Stimulated activated CD4-positive, alpha-beta T cell treated with anti-CD3 and anti-CD28 coated beads, Interleukin-4, amount 100 ng/mL, for 48 hours (primary cell): ENCODE measurements around the gene RNF217.
"Not testable (repeated sequence)": the region's sequence is repeated elsewhere in the genome, so short reads cannot be mapped to it uniquely, and the experiment has no call there.

Experiments used
- DNase-seq, 2 donors: peaks; one replicate each; pipeline ENCODE4 v3.0.0-alpha.2; 2020; ENCODE audit warnings: low read depth in 2 of 2

The RNF217 gene

GRCh38 chr6:124963416-124963785 is 1.2 kb downstream of the RNF217 start:
- no peak for DNase-seq

- no peak for DNase-seq
Observed at GRCh38 chr6:124963831-124964763, 1.9 kb downstream of the RNF217 start.

GRCh38 chr6:124964764-124965105 is 2.5 kb downstream of the RNF217 start:
- no peak for DNase-seq

GRCh38 chr6:124965424-124965850 is 3.2 kb downstream of the RNF217 start:
- DNase-seq, result not testable (repeated sequence)

- no peak for DNase-seq
Observed at GRCh38 chr6:124967444-124967843, 5.2 kb downstream of the RNF217 start.

- DNase-seq, result no peak
Observed at GRCh38 chr6:124968401-124968800, 6.2 kb downstream of the RNF217 start.

GRCh38 chr6:124970243-124970642 is 8.0 kb downstream of the RNF217 start:
- DNase-seq, result no peak

- no peak for DNase-seq
Observed at GRCh38 chr6:124970763-124971162, 8.5 kb downstream of the RNF217 start.

- no peak for DNase-seq
Observed at GRCh38 chr6:124973780-124974179, 11.5 kb downstream of the RNF217 start.

GRCh38 chr6:124974771-124975377 is 12.6 kb downstream of the RNF217 start:
- no peak for DNase-seq

- no peak for DNase-seq
Observed at GRCh38 chr6:124977067-124977908, 15.1 kb downstream of the RNF217 start.

- DNase-seq, result no peak
Observed at GRCh38 chr6:124978451-124979293, 16.4 kb downstream of the RNF217 start.

GRCh38 chr6:124979294-124979678 is 17.0 kb downstream of the RNF217 start:
- DNase-seq, result no peak

GRCh38 chr6:124982669-124983068 is 20.4 kb downstream of the RNF217 start:
- DNase-seq, result no peak

- DNase-seq, result no peak
Observed at GRCh38 chr6:124983383-124984083, 21.3 kb downstream of the RNF217 start.

GRCh38 chr6:124984668-124985338 is 22.6 kb downstream of the RNF217 start:
- DNase-seq, result no peak

GRCh38 chr6:124986164-124986563 is 23.9 kb downstream of the RNF217 start:
- no peak for DNase-seq

- no peak for DNase-seq
Observed at GRCh38 chr6:124987291-124987690, 25.1 kb downstream of the RNF217 start.

- DNase-seq, result no peak
Observed at GRCh38 chr6:124987999-124988591, 25.9 kb downstream of the RNF217 start.
